Coronary artery (tissue), 2 donors: ENCODE data around the gene EXOSC3.
A peak's percentile ranks its signal among the peaks of the same experiment; 100 is the strongest.

Experiments
- DNase-seq: peaks from one replicate; pipeline ENCODE4 v3.0.0-alpha.2; 2017; ENCODE audit warnings: low spot score
- H3K27ac ChIP-seq, 2 donors: fragments of 200-600 bp; sonication (generic); one replicate each; pipeline ENCODE4 v1.5.1; 2016 to 2019
- H3K4me3 ChIP-seq: fragments of 200-600 bp; sonication (generic); 2 replicates; pipeline ENCODE4 v1.5.1; 2016; ENCODE audit warnings: mild to moderate bottlenecking, moderate library complexity
- TF ChIP-seq, protein P1 (sequence below): fragments of 200-600 bp; sonication (generic); IDR thresholded peaks from one replicate; pipeline ENCODE4 v1.5.1; 2019; ENCODE audit warnings: antibody characterized with exemption

The EXOSC3 gene

GRCh38 chr9:37792122-37792521 lies 7.3 kb upstream of the EXOSC3 start:
- Histone ChIP-seq H3K4me3 (no peak overlapping the region), H3K27ac (no peak overlapping the region)
- TF ChIP-seq, protein P1, sequence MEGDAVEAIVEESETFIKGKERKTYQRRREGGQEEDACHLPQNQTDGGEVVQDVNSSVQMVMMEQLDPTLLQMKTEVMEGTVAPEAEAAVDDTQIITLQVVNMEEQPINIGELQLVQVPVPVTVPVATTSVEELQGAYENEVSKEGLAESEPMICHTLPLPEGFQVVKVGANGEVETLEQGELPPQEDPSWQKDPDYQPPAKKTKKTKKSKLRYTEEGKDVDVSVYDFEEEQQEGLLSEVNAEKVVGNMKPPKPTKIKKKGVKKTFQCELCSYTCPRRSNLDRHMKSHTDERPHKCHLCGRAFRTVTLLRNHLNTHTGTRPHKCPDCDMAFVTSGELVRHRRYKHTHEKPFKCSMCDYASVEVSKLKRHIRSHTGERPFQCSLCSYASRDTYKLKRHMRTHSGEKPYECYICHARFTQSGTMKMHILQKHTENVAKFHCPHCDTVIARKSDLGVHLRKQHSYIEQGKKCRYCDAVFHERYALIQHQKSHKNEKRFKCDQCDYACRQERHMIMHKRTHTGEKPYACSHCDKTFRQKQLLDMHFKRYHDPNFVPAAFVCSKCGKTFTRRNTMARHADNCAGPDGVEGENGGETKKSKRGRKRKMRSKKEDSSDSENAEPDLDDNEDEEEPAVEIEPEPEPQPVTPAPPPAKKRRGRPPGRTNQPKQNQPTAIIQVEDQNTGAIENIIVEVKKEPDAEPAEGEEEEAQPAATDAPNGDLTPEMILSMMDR = no peak
- DNase-seq = no peak

DNA sequence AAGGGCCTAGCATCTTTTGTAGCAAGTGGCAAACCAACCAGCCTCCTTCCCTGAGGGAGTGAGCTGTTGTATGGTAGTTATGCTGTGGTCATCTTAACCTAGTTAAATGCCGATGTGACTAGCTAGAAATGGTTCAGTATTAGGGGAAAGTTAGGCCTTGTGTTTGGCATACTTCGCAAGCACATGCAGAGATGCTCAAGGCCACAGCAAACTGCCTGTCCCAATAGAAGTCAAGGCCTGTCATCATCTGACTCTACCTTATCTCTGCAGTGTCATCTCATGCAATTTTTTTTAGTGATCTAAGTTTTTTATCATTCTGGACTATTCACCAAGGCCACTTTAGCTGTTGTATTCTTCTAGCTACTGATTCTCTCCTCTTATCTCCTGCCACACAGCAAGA lies 5.2 kb upstream of the EXOSC3 start:
- H3K4me3 ChIP-seq = no peak overlapping the region
- DNase-seq = no peak
- TF ChIP-seq, protein P1 = no peak
- H3K27ac ChIP-seq = no peak overlapping the region

DNA sequence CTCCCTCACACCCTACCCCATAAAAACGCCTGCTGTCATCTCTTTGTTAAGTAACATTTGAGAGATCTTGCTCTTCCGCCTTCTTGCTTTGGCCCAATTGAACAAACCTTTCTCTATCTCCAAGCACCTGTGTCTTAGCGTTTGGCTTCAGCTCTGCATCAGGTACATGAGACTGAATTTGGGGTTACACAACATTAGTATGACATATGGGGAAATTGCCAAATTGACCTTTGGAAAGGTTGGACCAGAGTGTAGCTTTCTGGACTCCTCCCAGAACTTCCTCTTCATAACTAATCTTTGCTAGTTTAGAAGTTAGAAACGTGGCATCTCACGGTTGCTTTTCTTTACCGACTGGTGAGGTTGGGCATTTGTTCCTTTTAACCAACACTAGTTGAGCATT lies 3.5 kb upstream of the EXOSC3 start:
- Histone ChIP-seq H3K27ac (no peak overlapping the region), H3K4me3 (no peak overlapping the region)
- TF ChIP-seq, protein P1 = no peak
- no peak for DNase-seq

GRCh38 chr9:37787059-37787458 lies 2.2 kb upstream of the EXOSC3 start:
- TF ChIP-seq, protein P1 = no peak
- DNase-seq = no peak
- Histone ChIP-seq H3K4me3 (no peak overlapping the region), H3K27ac (no peak overlapping the region)

- no peak for DNase-seq
- Histone ChIP-seq H3K4me3 (peak overlapping the region; percentile 99), H3K27ac (peak overlapping the region; percentile 76 to 90)
- TF ChIP-seq, protein P1 = no peak
These were observed 611 bp downstream of the EXOSC3 start for GRCh38 chr9:37784291-37784615.

DNA sequence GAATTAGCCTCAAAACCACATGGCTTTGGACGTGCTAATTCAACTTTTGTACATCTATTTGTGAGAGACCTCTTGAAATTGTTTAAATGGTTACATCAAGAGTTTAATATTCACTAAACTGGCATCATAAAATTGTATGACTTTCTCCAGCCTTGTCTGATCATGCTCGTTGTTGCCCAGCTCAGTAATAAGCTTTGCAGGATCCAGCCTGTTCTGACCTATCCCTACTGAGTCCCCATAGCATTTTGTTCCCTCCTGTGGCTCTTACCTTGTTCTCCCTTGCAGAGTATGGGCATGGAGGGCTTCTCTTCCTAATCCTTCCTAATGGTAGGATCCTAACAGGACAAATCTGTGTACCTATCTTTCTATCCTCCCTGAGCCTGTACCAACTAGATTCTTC lies 6.3 kb downstream of the EXOSC3 start:
- H3K27ac ChIP-seq = no peak overlapping the region

GRCh38 chr9:37776328-37776727 lies 8.5 kb downstream of the EXOSC3 start:
- no peak for DNase-seq
- Histone ChIP-seq H3K4me3 (no peak overlapping the region), H3K27ac (no peak overlapping the region)
- TF ChIP-seq, protein P1 = no peak

More for the DNA sequence above, 6.3 kb downstream of the EXOSC3 start:
- no peak overlapping the region for H3K4me3 ChIP-seq
- TF ChIP-seq, protein P1 = no peak
- no peak for DNase-seq
